GM19240 (cell line): Measurements from ENCODE around the gene RFLNA.

ENCODE experiments used
- DNase-seq: peaks from one replicate; pipeline ENCODE4 v3.0.0; 2011; ENCODE audit warnings: low spot score; ENCODE audit not compliant: insufficient read length

The RFLNA gene

GRCh38 chr12:124336742-124337520 lies 42.0 kb downstream of the RFLNA start:
- no peak for DNase-seq

GRCh38 chr12:124337622-124338021 lies 42.7 kb downstream of the RFLNA start:
- no peak for DNase-seq

GRCh38 chr12:124338448-124338847 lies 43.6 kb downstream of the RFLNA start:
- DNase-seq = no peak

GRCh38 chr12:124338876-124339603 lies 44.1 kb downstream of the RFLNA start:
- no peak for DNase-seq

- DNase-seq = no peak
Measured at GRCh38 chr12:124340080-124340900, 45.4 kb downstream of the RFLNA start.

GRCh38 chr12:124341645-124342069 lies 46.8 kb downstream of the RFLNA start:
- DNase-seq = no peak

- DNase-seq = no peak
Measured at GRCh38 chr12:124344022-124344421, 49.1 kb downstream of the RFLNA start.

- DNase-seq = no peak
Measured at GRCh38 chr12:124344526-124344925, 49.6 kb downstream of the RFLNA start.

- DNase-seq = no peak
Measured at GRCh38 chr12:124345795-124346194, 50.9 kb downstream of the RFLNA start.

GRCh38 chr12:124346425-124347168 lies 51.7 kb downstream of the RFLNA start:
- no peak for DNase-seq

GRCh38 chr12:124347335-124347734 lies 52.4 kb downstream of the RFLNA start:
- no peak for DNase-seq

GRCh38 chr12:124347805-124348658 lies 53.1 kb downstream of the RFLNA start:
- DNase-seq = no peak

- no peak for DNase-seq
Measured at GRCh38 chr12:124348659-124349380, 53.9 kb downstream of the RFLNA start.

GRCh38 chr12:124350491-124350890 lies 55.6 kb downstream of the RFLNA start:
- no peak for DNase-seq

GRCh38 chr12:124351422-124351821 lies 56.5 kb downstream of the RFLNA start:
- DNase-seq = no peak

GRCh38 chr12:124352257-124352656 lies 57.4 kb downstream of the RFLNA start:
- no peak for DNase-seq

- DNase-seq = no peak
Measured at GRCh38 chr12:124352839-124353238, 57.9 kb downstream of the RFLNA start.

GRCh38 chr12:124354400-124354799 lies 59.5 kb downstream of the RFLNA start:
- DNase-seq = no peak

GRCh38 chr12:124356221-124356620 lies 61.3 kb downstream of the RFLNA start:
- DNase-seq = no peak

GRCh38 chr12:124357616-124358015 lies 62.7 kb downstream of the RFLNA start:
- no peak for DNase-seq
